Renal cortex interstitium (tissue), 11 donors: ENCODE measurements around the gene RNF144A. TPM values are rescaled to one million over a fixed set of nuclear protein-coding genes. Genes with fewer than 3 reads are reported as not detected.
"Not testable (repeated sequence)": the region's sequence is repeated elsewhere in the genome, so short reads cannot be mapped to it uniquely, and the experiment has no call there.

Experiments
- DNase-seq, 11 donors: peaks; one replicate each; pipeline ENCODE4 v3.0.0-alpha.2; 2013; ENCODE audit warnings: low read depth in 9 of 11, low spot score in 4 of 11; ENCODE audit errors: extremely low read depth in 1 of 11
- polyA plus RNA-seq, 3 donors: library from polyadenylated mRNA; unstranded; fragments of 120-200 nt; gene quantifications; one replicate each; pipeline ENCODE4 v1.2.1, GENCODE V29; 2013; ENCODE audit not compliant: insufficient read length in 3 of 3

RNF144A gene
- polyA plus RNA-seq, 3 donors, result 56.8 to 59.5 (median 58.9) TPM

GRCh38 chr2:6922201-6922656, 5.0 kb downstream of the RNF144A start:
- peak in 4 of 11 donors; percentile 51 to 59 (median 56) for DNase-seq

GRCh38 chr2:6923319-6923718, 6.1 kb downstream of the RNF144A start:
- no peak for DNase-seq

- no peak for DNase-seq
Observed at GRCh38 chr2:6924101-6924923, 7.1 kb downstream of the RNF144A start.

GRCh38 chr2:6924924-6925409, 7.8 kb downstream of the RNF144A start:
- DNase-seq, result no peak

GRCh38 chr2:6926071-6926732, 9.0 kb downstream of the RNF144A start:
- no peak for DNase-seq

GRCh38 chr2:6927186-6927585, 10.0 kb downstream of the RNF144A start:
- no peak for DNase-seq

GRCh38 chr2:6927753-6928152, 10.5 kb downstream of the RNF144A start:
- no peak for DNase-seq

GRCh38 chr2:6928452-6928851, 11.2 kb downstream of the RNF144A start:
- DNase-seq, result no peak

- no peak for DNase-seq
Observed at GRCh38 chr2:6929196-6929819, 12.1 kb downstream of the RNF144A start.

- DNase-seq, result no peak
Observed at GRCh38 chr2:6930923-6931647, 13.9 kb downstream of the RNF144A start.

- no peak for DNase-seq
Observed at GRCh38 chr2:6931753-6932152, 14.5 kb downstream of the RNF144A start.

GRCh38 chr2:6932206-6932605, 15.0 kb downstream of the RNF144A start:
- DNase-seq, result no peak

- DNase-seq, result no peak
Observed at GRCh38 chr2:6932828-6933227, 15.6 kb downstream of the RNF144A start.

GRCh38 chr2:6933911-6934310, 16.7 kb downstream of the RNF144A start:
- no peak for DNase-seq

- no peak for DNase-seq
Observed at GRCh38 chr2:6934345-6934744, 17.1 kb downstream of the RNF144A start.

GRCh38 chr2:6934758-6935651, 17.8 kb downstream of the RNF144A start:
- DNase-seq, result no peak

GRCh38 chr2:6935652-6936020, 18.4 kb downstream of the RNF144A start:
- DNase-seq, result not testable (repeated sequence)

GRCh38 chr2:6937157-6937556, 19.9 kb downstream of the RNF144A start:
- DNase-seq, result no peak
